GM12878 (cell line): ENCODE measurements around the gene RAD51B. TPM values are rescaled to one million over a fixed set of nuclear protein-coding genes. Genes with fewer than 3 reads are reported as not detected.

ENCODE experiments used
- ATAC-seq: fragments of 200-7000 bp; cut with Tn5 transposase; 3 replicates; pipeline ENCODE4 v1.9.1; 2020; ENCODE audit warnings: mild to moderate bottlenecking, moderate library complexity
- BruUV-seq: library from RNA; stranded (reverse); fragments of 400-500 nt; replicated peaks from 2 replicates; lab custom pipeline; 2021; lab: Mats Ljungman, UMichigan
- CTCF ChIA-PET: fragments of 300-600 bp; sonication (Branson Sonifier 250); formaldehyde crosslinking; extraction: SDS; loops from one replicate; lab custom pipeline; 2021; ENCODE audit warnings: inconsistent platforms; lab: Yijun Ruan, JAX
- POLR2A ChIA-PET: fragments of 350-600 bp; formaldehyde crosslinking; extraction: SDS; loops from one replicate; lab custom pipeline; 2021; ENCODE audit warnings: inconsistent platforms; lab: Charles Lee
- RAD21 ChIA-PET: fragments of 300-600 bp; sonication (Branson Sonifier 250); formaldehyde crosslinking; loops from one replicate; lab custom pipeline; 2023; ENCODE audit warnings: antibody characterized with exemption; ENCODE audit not compliant: unreplicated experiment; lab: Charles Lee
- SMC1A ChIA-PET: fragments of 300-600 bp; sonication (Branson Sonifier 250); formaldehyde crosslinking; loops from one replicate; lab custom pipeline; 2023; ENCODE audit not compliant: unreplicated experiment, uncharacterized antibody; lab: Charles Lee
- DNase-seq: peaks from one replicate; pipeline ENCODE4 v3.0.0-alpha.2; 2011; ENCODE audit warnings: low read depth, low spot score
- FAIRE-seq: peaks from 3 replicates; lab custom pipeline; 2011; peaks lifted over from hg19 to GRCh38; lab: Jason Lieb, UNC
- H2AFZ ChIP-seq: 2 replicates; pipeline ENCODE4 v1.6.0; 2011; ENCODE audit warnings: low read depth, low read length, control low read depth; ENCODE audit not compliant: control insufficient read depth
- H3K27ac ChIP-seq: 2 replicates; pipeline ENCODE4 v1.5.1; 2011; ENCODE audit warnings: control low read depth; ENCODE audit not compliant: control insufficient read depth, insufficient read depth
- H3K27me3 ChIP-seq, 2 experiments: replicated peaks in 1 of 2; 2 replicates each; pipeline versions ENCODE4 v1.6.0 to v1.6.1; 2011; ENCODE audit warnings: low read length in 1 of 2; ENCODE audit not compliant: control insufficient read depth in 2 of 2, insufficient read depth in 2 of 2
- H3K36me3 ChIP-seq, 2 experiments: 2 replicates each; pipeline ENCODE4 v1.5.1; 2011; ENCODE audit warnings: low read length in 1 of 2; ENCODE audit not compliant: control insufficient read depth in 2 of 2, insufficient read depth in 2 of 2
- H3K4me1 ChIP-seq: 2 replicates; pipeline ENCODE4 v1.6.1; 2011; ENCODE audit warnings: mild to moderate bottlenecking, low read length, moderate library complexity, mixed read lengths; ENCODE audit not compliant: control insufficient read depth, insufficient read depth
- H3K4me2 ChIP-seq: 2 replicates; pipeline ENCODE4 v1.6.0; 2011; ENCODE audit warnings: control low read depth; ENCODE audit not compliant: control insufficient read depth, insufficient read depth
- H3K4me3 ChIP-seq: fragments of 200-600 bp; sonication (generic); 2 replicates; pipeline ENCODE4 v1.5.1; 2016
- H3K79me2 ChIP-seq: 2 replicates; pipeline ENCODE4 v1.6.0; 2011; ENCODE audit warnings: low read length; ENCODE audit not compliant: control insufficient read depth, insufficient read depth
- H3K9ac ChIP-seq: 2 replicates; pipeline ENCODE4 v1.8.0; 2011; ENCODE audit warnings: low read length, control low read depth, mixed read lengths; ENCODE audit not compliant: control insufficient read depth, insufficient read depth
- H3K9me3 ChIP-seq: replicated peaks from 3 replicates; pipeline ENCODE4 v1.5.1; 2011; ENCODE audit warnings: mild to moderate bottlenecking, low read length; ENCODE audit not compliant: control insufficient read depth, insufficient read depth
- H4K20me1 ChIP-seq: 2 replicates; pipeline ENCODE4 v1.6.0; 2011; ENCODE audit not compliant: control insufficient read depth, insufficient read depth
- ATF3 ChIP-seq: IDR thresholded peaks from 2 replicates; pipeline ENCODE4 v1.6.1; 2011; ENCODE audit warnings: low read depth, mild to moderate bottlenecking, low read length, moderate library complexity, borderline replicate concordance; ENCODE audit errors: extremely low read depth
- BCL3 ChIP-seq: IDR thresholded peaks from 2 replicates; pipeline ENCODE4 v1.6.1; 2011; ENCODE audit warnings: borderline replicate concordance, low read depth, mild to moderate bottlenecking, moderate library complexity, low read length; ENCODE audit not compliant: insufficient read depth, poor library complexity, severe bottlenecking
- CBX3 ChIP-seq: fragments of 200-600 bp; sonication (generic); IDR thresholded peaks from 2 replicates; pipeline ENCODE4 v1.6.1; 2016; ENCODE audit warnings: low read depth, borderline replicate concordance
- NR2F1 ChIP-seq: fragments of 450-650 bp; conservative IDR thresholded peaks from 2 replicates; pipeline ENCODE4 v1.6.1; 2017; ENCODE audit warnings: mild to moderate bottlenecking
- NRF1 ChIP-seq: conservative IDR thresholded peaks from 2 replicates; pipeline ENCODE4 v1.6.1; 2011; ENCODE audit warnings: mild to moderate bottlenecking, low read depth, low read length, improper control_type of control experiment
- RFX5 ChIP-seq: IDR thresholded peaks from 2 replicates; pipeline ENCODE4 v1.6.1; 2011; ENCODE audit warnings: low read depth, low read length, improper control_type of control experiment
- TCF3 ChIP-seq: IDR thresholded peaks from 2 replicates; pipeline ENCODE4 v1.6.1; 2012; ENCODE audit warnings: low read depth, mild to moderate bottlenecking, low read length, borderline replicate concordance; ENCODE audit not compliant: insufficient read depth
- WGBS: methylation state at CpG from one replicate; pipeline ENCODE4 v1.1.6; 2016; ENCODE audit warnings: low lambda C conversion rate; ENCODE audit not compliant: insufficient replicate concordance, insufficient coverage; ENCODE audit errors: missing lambda C conversion rate; 5-methylcytosine and 5-hydroxymethylcytosine counted together
- in situ Hi-C: fragments of 300-500 bp; cut with MboI; formaldehyde crosslinking; loops from 9 replicates; pipeline ENCODE4 v1.14.3; 2018; ENCODE audit warnings: mixed read lengths
- intact Hi-C: fragments of 100-400 bp; cut with micrococcal nuclease; formaldehyde crosslinking; loops from one replicate; pipeline ENCODE4 v1.14.2; 2022; ENCODE audit not compliant: unreplicated experiment
- polyA plus RNA-seq, 11 experiments: library from polyadenylated mRNA; depleted of rRNA in 4 of 11; unstranded in 6 of 11; stranded (reverse) in 5 of 11; fragments of >200 nt; fragmentation: Nextera tagmentation in 4 of 11; fragmentation: Illumina TruSeq in 1 of 11; extraction: Ambion mirVana in 4 of 11; extraction: Trizol in 1 of 11; gene quantifications; 1 replicate in 1 of 11; 2 replicates in 10 of 11; pipeline versions ENCODE4 v1.2.1 to v1.2.3, GENCODE V29; 2011 to 2016; ENCODE audit warnings: inconsistent platforms in 2 of 11, missing spikeins in 2 of 11, low read depth in 1 of 11
- total RNA-seq, 4 experiments: library from RNA; depleted of rRNA in 3 of 4; stranded (reverse); fragments of >200 nt in 3 of 4; fragmentation: Illumina TruSeq in 1 of 4; extraction: Trizol in 1 of 4; gene quantifications; 2 replicates each; pipeline versions ENCODE4 v1.2.1 to v1.2.3, GENCODE V29; 2013 to 2021

The RAD51B gene
- total and polyA plus RNA-seq, 10 of the 15 experiments (the other 5 are each of a cell fraction or from before 2014, with no cell fraction given) = 9.8 to 26.8 (median 21.3) TPM

- TF ChIP-seq BCL3 = peak; percentile 15
- peak; percentile 85; the same call in 1 of the 2 replicates for TF ChIP-seq TCF3
- no peak for TF ChIP-seq RFX5
- no peak for TF ChIP-seq NRF1
- TF ChIP-seq CBX3 = no peak
- TF ChIP-seq NR2F1 = peak; percentile 95
- TF ChIP-seq, all 136 proteins: peak for 64
These were observed 391.2 kb downstream of the RAD51B start (continued) for GRCh38 chr14:68210729-68211299.

GRCh38 chr14:68211421-68211820 is 391.8 kb downstream of the RAD51B start:
- TF ChIP-seq ATF3 = no peak
- intact Hi-C loops (loop anchor here (1.0 to 10.0 kb wide), 7 partner anchors 21 to 189 kb away; no protein-coding TSS in a partner anchor), in situ Hi-C loops (no loop called here)
- FAIRE-seq (no peak), ATAC-seq (no peak), DNase-seq (no peak)
- Histone ChIP-seq H3K27me3 (no peaks in the 10 kb centered on the region), H3K9me3 (no peaks in the 10 kb centered on the region; the same call in 1 of the 3 replicates), H3K4me1 (peaks cover 62% of the 10 kb centered on the region), H3K4me2 (peak overlapping the region; percentile 65), H3K36me3 (no peaks in the 10 kb centered on the region), H3K9ac (peak overlapping the region; percentile 38), H3K4me3 (no peak overlapping the region), H4K20me1 (no peaks in the 10 kb centered on the region), H3K79me2 (no peaks in the 10 kb centered on the region; the same call in 1 of the 2 replicates), H2AFZ (0 out of 2 replicates have a peak overlapping the region, but pooled peaks have one; percentile 75), H3K27ac (peak overlapping the region; percentile 86)
- RAD21 ChIA-PET = interaction anchor here (0.9 to 2.4 kb wide), 15 partner anchors 17 to 610 kb away, joined by 3 to 16 read pairs (median 4); no protein-coding TSS in a partner anchor
- 67% methylated on average over 2 of the region's 2 CpGs for WGBS
- CTCF ChIA-PET = interaction anchor here (0.7 to 1.5 kb wide), 3 partner anchors 26 to 38 kb away, joined by 4 read pairs; no protein-coding TSS in a partner anchor
- POLR2A ChIA-PET = interaction anchor here (1.3 kb wide), 2 partner anchors 21 to 95 kb away, joined by 3 to 7 read pairs; no protein-coding TSS in a partner anchor
- SMC1A ChIA-PET = interaction anchor here (0.7 to 4.0 kb wide), 21 partner anchors 12 to 611 kb away, joined by 3 to 23 read pairs (median 4); no protein-coding TSS in a partner anchor
- no TSS peak for BruUV-seq
